GM21381 (cell line): ENCODE data around the gene ACCSL.

ENCODE experiments used
- ATAC-seq: cut with Tn5 transposase; IDR thresholded peaks from one replicate; pipeline ENCODE4 v1.9.1; 2021; ENCODE audit warnings: mild to moderate bottlenecking, moderate library complexity; ENCODE audit not compliant: unreplicated experiment

ACCSL gene

DNA sequence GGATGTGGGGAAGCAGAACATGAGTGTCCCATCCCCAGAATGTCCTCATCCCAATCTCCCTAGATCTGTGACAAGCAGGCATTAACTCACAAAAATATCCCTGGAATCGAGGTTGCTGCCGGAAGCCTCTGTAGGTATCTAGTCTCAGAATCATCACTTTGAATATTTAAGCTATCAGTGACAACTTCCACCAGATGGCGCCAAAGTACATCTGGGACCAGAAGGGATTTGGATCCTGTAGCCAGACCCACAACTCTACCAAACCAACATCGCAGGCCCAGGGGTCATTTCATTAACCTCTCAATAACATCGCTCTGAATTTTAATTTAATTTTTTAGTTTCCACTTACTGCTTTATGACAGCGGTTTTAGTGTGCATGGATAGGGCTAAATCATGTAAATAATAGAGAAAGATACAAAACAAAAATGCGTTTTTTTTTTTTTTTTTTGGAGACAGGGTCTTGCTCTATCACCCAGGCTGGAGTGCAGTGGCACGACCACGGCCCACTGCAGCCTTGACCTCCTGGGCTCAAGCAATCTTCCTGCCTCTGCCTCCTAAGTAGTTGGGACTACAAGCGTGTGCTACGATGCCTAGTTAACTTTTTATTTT, 46.6 kb downstream of the ACCSL start:
- ATAC-seq = no peak

- peak; percentile 97 for ATAC-seq
These were observed 48.0 kb downstream of the ACCSL start, which contains the start of gene EXT2 for GRCh38 chr11:44095506-44096359. TSS of gene EXT2 (plus strand) at chr11:44095678. CDS start at chr11:44107713, 12,035 bp downstream.

GRCh38 chr11:44096360-44097185, 48.8 kb downstream of the ACCSL start:
- ATAC-seq = no peak

- ATAC-seq = no peak
These were observed 50.0 kb downstream of the ACCSL start for GRCh38 chr11:44097821-44098220.

DNA sequence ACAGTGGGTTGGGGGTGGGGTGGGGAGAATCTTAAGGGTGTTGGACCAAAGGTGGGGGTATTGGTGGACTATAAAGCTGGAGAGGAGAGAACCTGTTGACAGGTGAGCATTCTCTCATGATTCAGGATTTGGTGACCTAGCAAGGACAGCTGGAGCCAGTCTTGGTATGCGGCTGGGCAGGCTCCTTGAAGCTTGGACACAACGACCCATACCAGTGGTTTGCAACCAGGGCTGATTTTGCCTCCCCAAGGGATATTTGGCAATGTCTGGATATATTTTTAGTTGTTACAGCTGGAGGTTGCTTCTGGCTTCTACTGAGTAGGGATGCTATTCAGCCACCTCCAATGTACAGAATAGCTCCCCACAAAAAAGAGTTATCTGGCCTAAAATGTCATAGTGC, 53.3 kb downstream of the ACCSL start:
- ATAC-seq = no peak

DNA sequence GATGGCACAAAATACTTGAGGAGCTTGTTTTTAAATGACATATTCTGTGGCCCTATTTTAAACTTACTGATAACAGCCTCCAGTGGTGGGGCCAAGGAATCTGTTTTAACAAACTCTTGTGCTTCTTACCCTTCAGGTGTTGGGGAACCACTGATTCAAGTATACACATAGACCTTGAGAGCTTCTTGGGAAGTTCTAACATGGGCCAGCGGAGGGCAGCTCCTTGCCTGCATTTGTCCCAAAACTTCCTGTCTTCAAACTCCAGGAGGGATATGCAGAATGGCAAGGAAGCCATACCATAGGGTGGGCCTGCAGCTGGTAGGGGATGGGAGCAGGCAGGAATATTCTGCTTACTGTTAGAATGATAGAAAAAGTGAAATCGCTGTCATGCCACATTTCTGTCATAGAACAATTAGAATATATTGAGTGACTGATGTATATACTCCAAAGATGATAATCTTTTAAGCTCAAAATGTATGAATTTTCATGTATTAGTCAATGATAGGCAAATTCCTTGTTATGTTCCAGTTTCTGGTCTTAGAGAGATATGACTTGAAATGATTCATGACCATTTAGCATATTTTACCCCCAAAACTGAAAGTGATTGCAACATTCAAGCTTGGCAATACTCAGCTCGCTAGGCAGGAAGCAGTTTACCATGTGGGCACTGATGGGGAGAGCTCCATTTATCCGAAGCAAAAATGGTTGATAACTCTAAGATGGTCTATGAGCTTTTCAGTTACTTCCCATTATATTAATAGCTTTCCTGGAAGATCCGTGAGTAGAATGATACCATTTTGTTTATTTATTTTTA, 56.9 kb downstream of the ACCSL start:
- no peak for ATAC-seq

GRCh38 chr11:44108260-44108659, 60.5 kb downstream of the ACCSL start:
- ATAC-seq = no peak
